ENCODE data around the gene NADK2.

- no peak for TF ChIP-seq L3MBTL2 (conservative IDR thresholded peaks at IDR 0.05)
- no peak for TF ChIP-seq BHLHE40 (IDR thresholded peaks at IDR 0.05; ENCODE audit: borderline replicate concordance)
- no peak for TF ChIP-seq FOXM1 (IDR thresholded peaks at IDR 0.05; ENCODE audit: borderline replicate concordance)
- no peak for TF ChIP-seq SP1 (IDR thresholded peaks at IDR 0.05)
- no peak for TF ChIP-seq SUZ12 (IDR thresholded peaks at IDR 0.05)
- no peak for TF ChIP-seq HDGF (IDR thresholded peaks at IDR 0.05; ENCODE audit: borderline replicate concordance)
- no peak for TF ChIP-seq TARDBP (IDR thresholded peaks at IDR 0.05)
- no peak for TF ChIP-seq FOXA1 (IDR thresholded peaks at IDR 0.05)
- TF ChIP-seq ELF4 (IDR thresholded peaks at IDR 0.05), result no peak
- TF ChIP-seq ZNF384 (IDR thresholded peaks at IDR 0.05), result no peak
- TF ChIP-seq FOXK2 (IDR thresholded peaks at IDR 0.05), result no peak
- TF ChIP-seq PKNOX1 (IDR thresholded peaks at IDR 0.05), result no peak
- TF ChIP-seq ARNT (IDR thresholded peaks at IDR 0.05), result no peak
These were observed 85.1 kb downstream of the NADK2 start for GRCh38 chr5:36156619-36157018.
